Eye (tissue), 1 donor: Measurements from ENCODE around the gene ADARB2.

Source experiments
- DNase-seq: peaks from one replicate; pipeline ENCODE4 v3.0.0-alpha.2; 2015

ADARB2 gene

DNA sequence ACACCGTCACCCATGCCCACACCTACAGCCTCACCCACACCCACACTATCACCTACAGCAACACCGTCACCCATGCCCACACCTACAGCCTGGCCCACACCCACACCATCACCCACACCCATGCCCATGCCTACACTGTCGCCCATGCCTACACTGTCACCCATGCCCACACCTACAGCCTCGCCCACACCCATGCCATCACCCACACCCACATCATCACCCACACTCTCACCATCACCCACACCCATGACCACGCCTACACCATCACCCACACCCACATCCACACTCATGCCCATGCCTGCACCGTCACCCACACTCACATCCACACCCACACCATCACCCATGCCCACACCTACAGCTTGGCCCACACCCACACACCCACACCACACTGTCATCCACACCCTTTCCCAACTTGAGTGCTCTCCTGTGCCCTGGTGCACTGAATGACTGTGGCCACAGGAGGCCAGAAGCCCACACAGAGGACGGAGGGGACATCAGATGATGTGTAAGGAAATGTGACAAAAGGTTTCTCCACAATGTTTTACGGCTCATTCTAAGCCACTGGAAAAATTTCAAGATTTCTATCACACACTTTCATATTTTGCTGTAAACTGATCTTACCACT, 527.9 kb downstream of the ADARB2 start:
- DNase-seq, result no peak

- no peak for DNase-seq
Observed at GRCh38 chr10:1208366-1209311, 528.7 kb downstream of the ADARB2 start.

DNA sequence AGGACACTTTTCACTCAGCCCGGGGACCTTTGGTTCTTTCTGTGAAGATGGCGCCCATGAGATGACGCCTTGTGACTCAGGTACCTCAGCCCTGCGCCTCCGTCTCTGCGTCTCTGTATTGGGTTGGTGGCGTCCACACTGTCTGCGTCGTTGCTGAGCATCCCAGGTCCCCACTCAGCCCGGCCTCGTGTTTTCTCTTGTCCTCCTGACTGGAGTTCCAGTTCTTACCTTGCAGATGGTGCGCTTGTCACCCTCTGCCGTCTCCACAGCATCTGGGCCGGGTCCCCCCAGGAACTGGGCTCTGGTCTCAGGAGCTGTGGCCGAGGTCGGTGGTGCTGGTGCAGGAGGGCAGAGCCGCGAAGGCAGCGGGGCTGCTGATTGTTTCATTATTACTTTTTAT, 530.7 kb downstream of the ADARB2 start:
- no peak for DNase-seq

GRCh38 chr10:1206101-1206500, 531.2 kb downstream of the ADARB2 start:
- DNase-seq, result no peak

- no peak for DNase-seq
Observed at GRCh38 chr10:1205450-1206030, 531.8 kb downstream of the ADARB2 start.

DNA sequence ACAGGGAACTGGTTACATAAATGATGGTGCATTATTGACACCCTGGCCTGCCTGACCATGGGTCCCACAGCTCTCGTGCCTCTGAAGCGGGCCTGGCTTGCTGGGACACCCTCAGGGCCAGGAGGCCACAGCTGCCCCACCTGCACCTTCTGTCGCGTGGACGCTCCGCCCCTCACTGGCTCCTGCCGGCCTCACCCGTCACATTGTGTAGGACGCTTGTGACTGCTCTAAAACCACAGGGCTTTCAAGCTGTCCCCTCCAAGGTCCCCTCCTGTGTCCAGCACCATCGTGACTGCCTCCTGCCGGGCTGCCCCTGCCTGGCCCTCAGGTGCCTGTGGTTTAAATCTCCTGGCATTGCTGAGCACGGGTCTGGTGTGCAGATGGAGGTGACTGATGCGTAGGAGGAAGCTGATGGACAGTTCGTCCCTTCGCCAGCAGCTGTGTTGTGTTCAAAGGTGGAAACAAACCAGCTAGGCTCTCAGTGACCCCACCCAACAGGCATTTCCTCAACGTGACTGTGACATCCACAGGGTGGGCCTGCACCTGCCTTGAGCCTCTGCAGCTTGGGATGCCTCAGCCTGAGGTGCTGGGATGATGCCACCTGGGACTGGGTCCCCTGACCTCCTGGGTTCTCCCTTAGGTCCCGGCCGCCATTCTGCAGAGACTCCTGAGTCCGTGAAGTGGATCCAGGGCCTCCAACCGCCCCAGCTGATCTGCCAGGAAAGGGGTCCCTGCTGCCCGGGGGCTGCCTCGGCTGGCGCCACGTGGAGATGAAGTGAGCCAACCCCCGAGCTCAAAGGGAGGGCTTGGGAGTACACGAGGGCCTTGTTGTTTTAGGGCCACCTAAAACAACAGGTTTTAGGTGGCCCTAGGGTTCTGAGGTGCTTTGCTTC, 532.6 kb downstream of the ADARB2 start:
- DNase-seq, result no peak

DNA sequence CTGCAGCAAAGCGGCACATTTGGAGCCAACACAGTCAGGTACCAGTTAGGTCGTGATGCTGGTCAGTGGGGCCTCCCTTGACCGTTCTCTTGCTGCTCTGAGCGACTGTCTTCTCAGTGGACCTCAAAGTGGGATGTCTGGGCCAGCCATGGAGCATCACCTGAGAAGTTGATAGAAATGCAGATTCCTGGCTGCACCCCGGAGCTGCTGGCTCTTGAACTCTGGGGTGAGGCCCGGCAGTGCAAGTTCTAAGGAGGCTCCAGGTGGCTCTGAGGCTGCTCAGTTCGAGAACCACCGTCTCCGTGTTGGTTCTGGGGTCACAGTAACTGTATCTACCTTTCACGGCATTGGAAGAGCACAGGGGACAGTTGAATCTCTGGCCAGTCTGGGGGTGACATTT, 533.6 kb downstream of the ADARB2 start:
- DNase-seq, result no peak

- DNase-seq, result no peak
Observed at GRCh38 chr10:1203216-1203615, 534.1 kb downstream of the ADARB2 start.

- DNase-seq, result no peak
Observed at GRCh38 chr10:1202343-1202742, 535.0 kb downstream of the ADARB2 start.

- DNase-seq, result peak; percentile 34
Observed at GRCh38 chr10:1200866-1201807, 536.2 kb downstream of the ADARB2 start.

- peak; percentile 9 for DNase-seq
Observed at GRCh38 chr10:1199897-1200721, 537.2 kb downstream of the ADARB2 start.

DNA sequence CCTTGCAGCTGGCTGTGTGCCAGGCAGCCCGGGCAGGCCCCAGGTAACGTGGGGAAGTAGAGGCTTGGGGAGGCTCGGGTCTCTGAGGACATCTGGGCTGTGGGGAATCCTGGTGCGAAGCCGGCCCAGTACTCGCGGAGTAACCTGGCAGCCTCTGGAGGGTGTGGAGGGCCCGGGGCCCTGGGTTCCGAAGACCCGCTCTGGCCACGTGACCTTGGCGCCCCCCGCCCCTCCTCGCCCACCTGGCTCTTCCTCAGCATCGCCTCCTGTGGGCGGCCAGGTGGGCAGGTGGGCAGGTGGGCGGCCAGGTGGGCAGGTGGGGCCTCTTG, 538.0 kb downstream of the ADARB2 start:
- no peak for DNase-seq

DNA sequence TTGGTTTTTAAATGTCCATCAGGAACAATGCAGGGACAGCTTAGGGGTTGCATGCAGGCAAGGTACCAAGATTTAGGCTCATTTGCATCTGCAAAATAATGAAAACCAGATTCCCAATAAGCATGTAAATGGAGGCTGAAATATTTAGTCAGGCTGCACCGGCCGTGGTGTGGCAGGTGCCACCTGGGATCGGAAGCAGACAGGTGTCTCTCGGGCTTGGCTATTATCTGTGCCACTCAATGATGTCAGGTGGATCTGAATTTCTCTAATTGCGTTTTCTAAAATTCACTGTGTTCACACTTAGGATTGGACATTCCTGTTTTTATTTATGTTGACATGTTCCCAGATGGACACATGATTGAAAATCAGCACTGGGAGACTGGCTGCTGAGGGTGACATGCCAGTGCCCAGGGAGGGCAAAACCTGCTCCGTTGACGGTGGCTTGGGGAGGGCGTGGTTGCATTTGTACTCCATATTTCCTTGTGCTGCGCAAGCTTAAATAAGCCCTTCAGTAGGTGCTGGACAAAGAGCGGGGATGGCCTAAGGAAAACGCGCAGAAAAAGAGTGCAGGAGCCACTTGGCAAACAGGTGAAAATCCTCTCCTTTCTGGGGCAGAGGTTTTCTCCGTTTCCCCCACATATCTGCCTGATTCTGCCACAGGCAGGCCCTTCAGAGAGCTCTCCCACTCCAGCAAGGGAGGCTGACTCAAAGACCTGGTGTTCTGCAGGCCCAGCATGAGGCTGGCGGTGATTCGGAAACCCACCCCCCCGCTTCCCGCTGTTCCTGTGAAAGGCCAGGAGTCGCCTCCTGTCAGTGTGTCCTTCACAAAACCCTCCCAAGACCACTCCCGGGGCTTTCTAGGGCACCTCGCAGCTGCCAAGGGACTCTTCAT, 538.6 kb downstream of the ADARB2 start:
- DNase-seq, result peak; percentile 10

DNA sequence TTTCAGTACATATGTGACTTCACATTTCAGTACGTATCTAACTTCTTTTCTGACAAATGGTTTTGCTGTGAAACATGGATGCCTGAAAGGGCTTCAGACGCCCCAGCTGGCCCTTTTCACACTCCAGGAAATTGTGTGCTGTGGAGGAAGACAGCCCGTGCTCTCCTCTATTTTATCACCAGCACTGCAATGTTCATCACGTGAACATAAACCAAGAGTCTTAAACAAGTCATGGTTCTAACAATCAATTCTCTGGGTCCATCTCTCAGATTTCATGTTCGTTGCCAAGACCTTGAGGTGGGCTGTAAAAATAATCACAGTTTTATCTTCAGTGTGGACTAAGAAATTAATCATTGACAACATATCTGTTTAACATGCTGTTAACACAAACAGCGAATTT, 539.9 kb downstream of the ADARB2 start:
- DNase-seq, result no peak

GRCh38 chr10:1196656-1197055, 540.7 kb downstream of the ADARB2 start:
- no peak for DNase-seq

GRCh38 chr10:1195828-1196227, 541.5 kb downstream of the ADARB2 start:
- DNase-seq, result no peak

DNA sequence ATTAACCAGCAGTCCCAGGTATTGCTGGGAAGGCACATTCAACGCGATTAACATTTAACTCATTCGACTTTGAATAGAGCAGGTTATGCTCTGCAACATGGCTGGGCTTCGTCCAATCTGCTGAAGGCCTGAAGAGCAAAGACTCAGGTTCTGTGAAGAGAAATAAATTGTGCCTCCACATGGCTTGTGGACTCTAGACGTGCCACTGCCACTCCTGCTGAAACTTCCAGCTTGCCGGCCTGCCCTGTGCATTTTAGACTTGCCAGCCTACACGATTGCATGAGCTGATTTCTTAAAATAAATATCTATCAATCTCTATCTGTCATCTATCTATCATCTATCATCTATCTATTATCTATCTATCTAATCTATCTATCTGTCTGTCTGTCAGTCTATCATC, 543.2 kb downstream of the ADARB2 start:
- no peak for DNase-seq

DNA sequence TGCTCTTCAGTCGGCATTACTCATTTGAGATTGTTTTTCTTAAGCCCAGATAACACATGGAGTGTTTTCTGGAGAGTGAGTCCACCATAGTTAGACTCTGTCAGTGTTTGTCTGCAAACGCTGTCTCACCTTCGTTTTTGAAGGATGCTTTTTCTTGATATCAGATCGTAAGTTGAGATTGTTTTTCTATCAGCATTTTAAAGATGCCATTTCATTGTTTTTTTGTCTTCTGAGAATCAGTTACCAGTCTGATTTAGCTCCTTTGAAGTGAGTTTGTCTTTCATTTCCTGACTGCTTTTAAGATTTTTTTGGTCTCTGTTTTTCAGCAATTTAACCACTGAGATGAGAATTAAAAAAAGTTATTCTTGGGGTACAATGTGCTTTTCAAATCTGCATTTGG, 543.8 kb downstream of the ADARB2 start:
- DNase-seq, result no peak

DNA sequence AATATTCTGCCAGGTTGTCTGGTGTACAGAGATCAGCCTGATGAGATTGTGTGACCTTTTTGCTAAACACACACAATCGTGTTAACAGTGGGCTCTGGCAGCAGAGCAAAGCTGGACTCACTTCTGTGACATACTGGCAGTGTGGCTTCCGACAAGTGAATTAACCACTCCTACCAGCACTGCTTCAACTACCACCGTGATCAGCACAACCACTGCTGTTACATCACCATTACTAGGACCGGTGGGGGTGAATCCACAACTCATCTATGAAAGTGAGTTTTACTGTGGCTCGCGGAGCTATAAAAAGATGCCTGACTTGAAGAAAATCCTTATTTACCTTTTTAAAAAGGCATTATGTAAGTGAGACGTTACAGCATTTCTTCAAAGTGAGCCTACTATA, 545.6 kb downstream of the ADARB2 start:
- no peak for DNase-seq
